K562 (cell line): Measurements from ENCODE around the gene RBKS. TPM values are rescaled to one million over a fixed set of nuclear protein-coding genes. Genes with fewer than 3 reads are reported as not detected.

Experiments used
- ATAC-seq: fragments of 200-7000 bp; cut with Tn5 transposase; 3 replicates; pipeline ENCODE4 v1.9.1; 2020; ENCODE audit warnings: moderate library complexity
- BruUV-seq: library from RNA; stranded (reverse); fragments of 400-500 nt; replicated peaks from 2 replicates; lab custom pipeline; 2021; lab: Mats Ljungman, UMichigan
- CTCF ChIA-PET: fragments of 300-600 bp; formaldehyde crosslinking; extraction: SDS; loops from one replicate; lab custom pipeline; 2021; ENCODE audit warnings: low intra/inter-chr PET ratio; lab: Yijun Ruan, JAX
- POLR2A ChIA-PET: fragments of 300-600, 350-650 bp; sonication (Branson Sonifier 250); formaldehyde crosslinking; extraction: SDS; loops from one replicate; lab custom pipeline; 2021; ENCODE audit warnings: antibody characterized with exemption, inconsistent platforms; lab: Yijun Ruan, JAX
- DNase-seq, 4 experiments: peaks; one replicate each; pipeline versions ENCODE4 v3.0.0 to v3.0.0-alpha.2; 2011 to 2018; ENCODE audit warnings: low spot score in 3 of 4, mixed read lengths in 3 of 4; ENCODE audit errors: extremely low read depth in 1 of 4
- FAIRE-seq: peaks from 2 replicates; lab custom pipeline; 2011; peaks lifted over from hg19 to GRCh38; lab: Jason Lieb, UNC
- H2AFZ ChIP-seq: 2 replicates; pipeline ENCODE4 v1.6.0; 2011; ENCODE audit warnings: low read depth, low read length, control low read depth, inconsistent platforms
- H3K27ac ChIP-seq: fragments of 200-600 bp; 3 replicates; pipeline ENCODE4 v1.8.0; 2011; ENCODE audit warnings: low read depth, mild to moderate bottlenecking, control low read depth, inconsistent platforms, low read length, moderate library complexity, mixed read lengths; ENCODE audit errors: extremely low read depth
- H3K27me3 ChIP-seq, 2 experiments: fragments of 300-600 bp in 1 of 2; 2 replicates in 1 of 2; 3 replicates in 1 of 2; pipeline versions ENCODE4 v1.6.0 to v1.8.0; 2011; ENCODE audit warnings: inconsistent platforms in 2 of 2, low read length in 2 of 2, mild to moderate bottlenecking in 1 of 2, mixed read lengths in 1 of 2, moderate library complexity in 1 of 2; ENCODE audit not compliant: control insufficient read depth in 2 of 2, insufficient read depth in 2 of 2
- H3K36me3 ChIP-seq: fragments of 300-600 bp; 3 replicates; pipeline ENCODE4 v1.8.0; 2011; ENCODE audit warnings: mild to moderate bottlenecking, low read length, inconsistent platforms; ENCODE audit not compliant: control insufficient read depth, insufficient read depth
- H3K4me1 ChIP-seq, 2 experiments: fragments of 200-600 bp in 1 of 2; replicated peaks in 1 of 2; 2 replicates in 1 of 2; 3 replicates in 1 of 2; pipeline versions ENCODE4 v1.5.1 to v1.8.0; 2011; ENCODE audit warnings: inconsistent platforms in 2 of 2, low read length in 2 of 2, mild to moderate bottlenecking in 1 of 2, mixed read lengths in 1 of 2, moderate library complexity in 1 of 2; ENCODE audit not compliant: control insufficient read depth in 2 of 2, insufficient read depth in 2 of 2
- H3K4me2 ChIP-seq: 2 replicates; pipeline ENCODE4 v1.6.1; 2011; ENCODE audit warnings: low read length, control low read depth, inconsistent platforms, mixed read lengths; ENCODE audit not compliant: insufficient read depth
- H3K4me3 ChIP-seq: fragments of 200-600 bp; sonication (generic), shearing (Covaris generic); 2 replicates; pipeline ENCODE4 v1.5.1; 2016; ENCODE audit warnings: control low read depth, inconsistent platforms
- H3K79me2 ChIP-seq: fragments of 200-600 bp; 3 replicates; pipeline ENCODE4 v1.8.0; 2011; ENCODE audit warnings: low read length, inconsistent platforms; ENCODE audit not compliant: control insufficient read depth, insufficient read depth
- H3K9ac ChIP-seq, 2 experiments: 2 replicates each; pipeline versions ENCODE4 v1.6.0 to v1.6.1; 2011; ENCODE audit warnings: low read depth in 2 of 2, low read length in 2 of 2, control low read depth in 1 of 2, inconsistent platforms in 1 of 2, mild to moderate bottlenecking in 1 of 2, mixed read lengths in 1 of 2; ENCODE audit not compliant: insufficient read depth in 1 of 2
- H3K9me1 ChIP-seq: one replicate; pipeline ENCODE4 v1.6.0; 2011; ENCODE audit warnings: inconsistent platforms, mild to moderate bottlenecking, low read length, moderate library complexity; ENCODE audit not compliant: control insufficient read depth, insufficient read depth
- H3K9me3 ChIP-seq: replicated peaks from 2 replicates; pipeline ENCODE4 v1.5.1; 2011; ENCODE audit warnings: low read depth, low read length, inconsistent platforms; ENCODE audit not compliant: control insufficient read depth, insufficient read depth
- H4K20me1 ChIP-seq: replicated peaks from 2 replicates; pipeline ENCODE4 v1.6.1; 2011; ENCODE audit warnings: low read length, inconsistent platforms, mixed read lengths; ENCODE audit not compliant: control insufficient read depth, insufficient read depth
- GATAD2B ChIP-seq: fragments of 450-650 bp; IDR thresholded peaks from 2 replicates; pipeline ENCODE4 v1.6.1; 2017; ENCODE audit warnings: mild to moderate bottlenecking, borderline replicate concordance
- MEF2D ChIP-seq: conservative IDR thresholded peaks from 2 replicates; pipeline ENCODE4 v1.6.1; 2016; ENCODE audit warnings: low read depth, missing genetic modification characterization, missing compliant biosample characterization
- MXI1 ChIP-seq: IDR thresholded peaks from 2 replicates; pipeline ENCODE4 v1.6.1; 2011; ENCODE audit warnings: low read depth, mild to moderate bottlenecking, improper control_type of control experiment, low read length
- NR1H2 ChIP-seq: sonication (generic); formaldehyde crosslinking; IDR thresholded peaks from 2 replicates; pipeline ENCODE4 v1.4.0; 2020; ENCODE audit warnings: mild to moderate bottlenecking, missing genetic modification reagents
- PHB2 ChIP-seq: fragments of 450-650 bp; IDR thresholded peaks from 2 replicates; pipeline ENCODE4 v1.6.1; 2017; ENCODE audit warnings: low read depth
- POLR2A ChIP-seq: fragments of 450-650 bp; conservative IDR thresholded peaks from 2 replicates; pipeline ENCODE4 v1.6.1; 2016
- POLR2AphosphoS5 ChIP-seq: IDR thresholded peaks from 2 replicates; pipeline ENCODE4 v1.6.1; 2011; ENCODE audit warnings: mild to moderate bottlenecking, low read depth, low read length, moderate library complexity; ENCODE audit not compliant: control insufficient read depth, insufficient read depth
- PRMT5 ChIP-seq: sonication (generic); formaldehyde crosslinking; IDR thresholded peaks from 2 replicates; pipeline ENCODE4 v1.5.0; 2020; ENCODE audit warnings: missing genetic modification reagents
- RBBP5 ChIP-seq: fragments of 200-600 bp; sonication (generic); IDR thresholded peaks from 2 replicates; pipeline ENCODE4 v1.6.1; 2012; ENCODE audit warnings: borderline replicate concordance, mild to moderate bottlenecking, low read length, control low read depth, inconsistent platforms; ENCODE audit not compliant: insufficient read depth, poor library complexity, severe bottlenecking
- RFX5 ChIP-seq: IDR thresholded peaks from 2 replicates; pipeline ENCODE4 v1.6.1; 2011; ENCODE audit warnings: low read depth, mild to moderate bottlenecking, improper control_type of control experiment, low read length
- SMARCC2 ChIP-seq: fragments of 450-650 bp; IDR thresholded peaks from 2 replicates; pipeline ENCODE4 v1.6.1; 2017; ENCODE audit warnings: antibody characterized with exemption, moderate library complexity, mild to moderate bottlenecking, low read depth
- TCF3 ChIP-seq: sonication (generic); formaldehyde crosslinking; IDR thresholded peaks from 2 replicates; pipeline ENCODE4 v1.4.0; 2020; ENCODE audit warnings: mild to moderate bottlenecking, missing genetic modification reagents
- THRAP3 ChIP-seq: fragments of 450-650 bp; IDR thresholded peaks from 2 replicates; pipeline ENCODE4 v1.6.1; 2016; ENCODE audit warnings: mild to moderate bottlenecking, inconsistent platforms, borderline replicate concordance
- ZNF589 ChIP-seq: fragments of 200-800 bp; sonication (Bioruptor generic); IDR thresholded peaks from 2 replicates; pipeline ENCODE4 v1.6.1; 2016; ENCODE audit warnings: low read depth, missing genetic modification characterization, missing compliant biosample characterization
- ZNF696 ChIP-seq: fragments of 250-450 bp; sonication (Bioruptor Pico); conservative IDR thresholded peaks from 2 replicates; pipeline ENCODE4 v1.4.0; 2020; ENCODE audit warnings: mild to moderate bottlenecking, moderate library complexity
- ZNF780A ChIP-seq: fragments of 250-450 bp; sonication (Bioruptor Pico); IDR thresholded peaks from 2 replicates; pipeline ENCODE4 v1.5.0; 2021; ENCODE audit warnings: mild to moderate bottlenecking
- WGBS: fragments of 100-300 bp; shearing (Covaris generic); methylation state at CpG from one replicate; pipeline ENCODE4 v1.1.6; 2016; ENCODE audit warnings: low coverage, mixed read lengths; ENCODE audit not compliant: insufficient coverage; ENCODE audit errors: missing lambda C conversion rate; 5-methylcytosine and 5-hydroxymethylcytosine counted together
- in situ Hi-C: fragments of 300-500 bp; cut with MboI; formaldehyde crosslinking; loops from 4 replicates; pipeline ENCODE4 v1.15.0; 2018; ENCODE audit warnings: inconsistent platforms, mixed read lengths
- intact Hi-C: fragments of 100-400 bp; cut with micrococcal nuclease; formaldehyde crosslinking; loops from 2 replicates; pipeline ENCODE4 v1.14.2; 2022
- polyA plus RNA-seq, 8 experiments: library from polyadenylated mRNA; depleted of rRNA in 4 of 8; stranded (reverse) in 5 of 8; unstranded in 3 of 8; fragments of >200 nt; fragmentation: Nextera tagmentation in 2 of 8; fragmentation: Illumina TruSeq in 1 of 8; extraction: Ambion mirVana in 2 of 8; extraction: Trizol in 1 of 8; gene quantifications; 2 replicates each; pipeline versions ENCODE4 v1.2.1 to v1.2.3, GENCODE V29; 2011 to 2014; ENCODE audit warnings: inconsistent platforms in 1 of 8, missing spikeins in 1 of 8
- total RNA-seq, 7 experiments: library from RNA; depleted of rRNA in 6 of 7; stranded (reverse); fragments of >200 nt in 6 of 7; fragmentation: Illumina TruSeq in 2 of 7; extraction: Trizol in 2 of 7; gene quantifications; 2 replicates each; pipeline versions ENCODE4 v1.2.1 to v1.2.3, GENCODE V29; 2011 to 2021; ENCODE audit warnings: low replicate concordance in 1 of 7

RBKS gene
- total and polyA plus RNA-seq, 9 of the 15 experiments (the other 6 are each of a cell fraction or from before 2014, with no cell fraction given): 0.06 to 0.39 (median 0.19) TPM

DNA sequence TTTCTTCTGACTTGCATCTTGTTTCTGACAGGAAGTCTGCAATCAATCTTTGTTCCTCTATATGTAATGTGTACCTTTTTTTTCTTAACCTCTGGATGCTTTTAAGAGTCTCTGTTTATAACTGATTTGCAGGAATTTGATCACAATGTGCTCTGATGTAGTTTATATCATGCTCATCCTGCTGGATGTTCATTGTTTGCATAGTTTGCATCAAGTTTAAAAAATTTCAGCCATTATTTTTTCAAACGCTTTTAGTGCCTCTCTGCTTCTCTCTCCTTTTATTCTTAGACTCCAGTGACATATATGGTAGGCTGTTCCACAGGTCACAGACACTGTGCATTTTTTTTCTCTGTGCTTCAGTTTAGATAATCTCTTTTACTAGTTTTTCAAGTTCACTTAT, 23.9 kb downstream of the RBKS start:
- 0% methylated on average over 1 of the region's 1 CpG for WGBS
- no peak overlapping the region for H2AFZ ChIP-seq
- H3K4me2 ChIP-seq: no peak overlapping the region
- no peaks in the 10 kb centered on the region for H3K9me3 ChIP-seq
- H3K9ac ChIP-seq: no peak overlapping the region
- intact Hi-C loops (no loop called here), in situ Hi-C loops (no loop called here)
- DNase-seq: no peak
- H3K4me1 ChIP-seq: no peaks in the 10 kb centered on the region
- ATAC-seq: no peak
- no peak for FAIRE-seq
- BruUV-seq: no TSS peak
- ChIA-PET CTCF (no interaction called here), POLR2A (no interaction called here)
- TF ChIP-seq TCF3 (CRISPR knock-in tag): no peak
- no peak for TF ChIP-seq ZNF780A
- TF ChIP-seq POLR2A: no peak
- no peak for TF ChIP-seq RFX5
- TF ChIP-seq SMARCC2: no peak
- no peak for TF ChIP-seq NR1H2 (CRISPR knock-in tag)
- no peak for TF ChIP-seq POLR2AphosphoS5
- no peak for TF ChIP-seq PRMT5
- TF ChIP-seq MXI1: no peak
- no peak for TF ChIP-seq RBBP5
- TF ChIP-seq MEF2D (tag): no peak
- no peak for TF ChIP-seq THRAP3
- no peak for TF ChIP-seq GATAD2B
- no peak for TF ChIP-seq ZNF696 (CRISPR knock-in tag)
- no peak for TF ChIP-seq ZNF589
- TF ChIP-seq PHB2: no peak
- H3K36me3 ChIP-seq: no peaks in the 10 kb centered on the region
- no peak overlapping the region for H3K27ac ChIP-seq
- H3K79me2 ChIP-seq: no peaks in the 10 kb centered on the region
- H4K20me1 ChIP-seq: no peaks in the 10 kb centered on the region
- H3K9me1 ChIP-seq: no peaks in the 10 kb centered on the region
- no peak overlapping the region for H3K4me3 ChIP-seq
- H3K27me3 ChIP-seq: peaks cover 6 to 13% of the 10 kb centered on the region in 2 experiments; a peak in 4 of 5 replicates
